Raji (cell line): ENCODE data around the gene CDH13.

ENCODE experiments used
- POLR2A ChIP-seq: IDR thresholded peaks from 2 replicates; pipeline ENCODE4 v1.6.1; 2011; ENCODE audit warnings: low read depth, low read length, control low read depth; ENCODE audit not compliant: insufficient read depth

CDH13 gene

DNA sequence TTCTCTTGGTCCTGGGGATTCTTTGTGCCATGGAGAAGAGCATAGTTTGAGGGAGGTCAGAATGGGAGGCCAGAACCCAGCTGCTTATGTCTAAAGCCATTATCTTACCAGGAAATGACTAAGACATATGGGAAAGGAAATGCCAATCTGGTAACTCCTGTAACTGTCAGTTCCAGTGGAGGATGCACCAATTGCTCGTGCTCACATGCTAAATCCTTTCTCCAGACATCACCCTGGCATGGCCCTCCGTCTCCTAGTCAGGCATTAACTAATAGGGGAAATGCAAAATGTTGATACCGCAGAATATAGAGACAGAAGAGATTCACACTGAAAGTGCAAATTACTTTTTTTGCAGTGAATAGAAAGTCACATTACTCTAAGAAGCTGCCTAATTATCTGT lies 925.5 kb downstream of the CDH13 start:
- TF ChIP-seq POLR2A: no peak

DNA sequence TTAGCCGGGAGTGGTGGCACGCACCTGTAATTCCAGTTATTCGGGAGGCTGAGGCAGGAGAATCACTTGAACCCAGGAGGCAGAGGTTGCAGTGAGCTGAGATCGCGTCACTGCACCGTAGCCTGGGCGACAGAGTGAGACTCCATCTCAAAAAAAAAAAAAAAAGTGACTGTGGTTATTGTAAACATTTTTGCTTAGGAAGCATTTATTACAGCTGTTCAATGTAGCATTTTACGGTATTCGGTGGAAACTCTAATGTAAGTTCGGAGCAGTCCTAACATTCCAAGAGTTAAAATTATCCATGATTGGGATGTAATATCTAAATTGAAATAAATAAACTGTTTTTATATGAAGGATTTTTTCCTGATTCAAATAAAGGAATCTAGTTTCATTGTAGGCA lies 926.2 kb downstream of the CDH13 start:
- no peak for TF ChIP-seq POLR2A

DNA sequence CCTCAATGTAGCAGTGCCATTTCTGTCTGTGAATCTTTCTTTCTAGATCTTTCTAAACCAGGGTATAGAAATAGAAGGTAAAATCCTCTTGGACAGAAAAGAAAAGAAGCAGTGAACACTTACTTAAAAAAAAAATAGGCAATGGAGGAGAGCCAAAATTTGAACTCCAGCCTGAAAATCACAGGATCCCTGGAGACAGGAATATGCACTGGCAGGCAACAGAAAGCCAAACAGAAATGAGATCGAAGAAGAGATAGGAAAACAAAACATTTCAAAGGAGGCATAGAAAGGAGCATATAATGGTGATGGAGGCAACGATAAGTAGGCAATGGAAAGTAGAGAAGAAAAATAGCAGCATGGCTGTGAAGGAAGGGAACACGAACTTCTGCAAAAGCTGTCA lies 927.3 kb downstream of the CDH13 start:
- no peak for TF ChIP-seq POLR2A

DNA sequence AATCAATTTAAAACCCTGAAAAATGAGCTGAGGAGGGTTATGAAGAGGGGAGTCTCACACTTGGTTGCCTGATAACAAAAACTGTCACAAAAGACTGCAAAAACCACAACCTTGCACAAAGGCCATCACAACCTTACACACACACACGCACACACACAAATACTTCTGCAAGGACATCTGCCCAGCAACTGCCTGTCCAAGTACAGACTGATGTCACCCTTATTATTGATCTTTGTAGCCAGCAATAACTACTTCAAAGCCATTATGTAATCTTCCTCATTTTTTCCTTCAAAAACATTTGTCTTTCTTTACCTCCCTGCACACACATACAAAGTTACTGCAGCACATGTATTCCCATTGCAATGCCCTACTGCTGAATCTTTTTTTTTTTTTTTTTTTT lies 927.8 kb downstream of the CDH13 start:
- TF ChIP-seq POLR2A: no peak

- no peak for TF ChIP-seq POLR2A
Measured at GRCh38 chr16:83561876-83562275, 935.1 kb downstream of the CDH13 start.

GRCh38 chr16:83568345-83568744 lies 941.6 kb downstream of the CDH13 start:
- no peak for TF ChIP-seq POLR2A

- no peak for TF ChIP-seq POLR2A
Measured at GRCh38 chr16:83574388-83574787, 947.6 kb downstream of the CDH13 start.

DNA sequence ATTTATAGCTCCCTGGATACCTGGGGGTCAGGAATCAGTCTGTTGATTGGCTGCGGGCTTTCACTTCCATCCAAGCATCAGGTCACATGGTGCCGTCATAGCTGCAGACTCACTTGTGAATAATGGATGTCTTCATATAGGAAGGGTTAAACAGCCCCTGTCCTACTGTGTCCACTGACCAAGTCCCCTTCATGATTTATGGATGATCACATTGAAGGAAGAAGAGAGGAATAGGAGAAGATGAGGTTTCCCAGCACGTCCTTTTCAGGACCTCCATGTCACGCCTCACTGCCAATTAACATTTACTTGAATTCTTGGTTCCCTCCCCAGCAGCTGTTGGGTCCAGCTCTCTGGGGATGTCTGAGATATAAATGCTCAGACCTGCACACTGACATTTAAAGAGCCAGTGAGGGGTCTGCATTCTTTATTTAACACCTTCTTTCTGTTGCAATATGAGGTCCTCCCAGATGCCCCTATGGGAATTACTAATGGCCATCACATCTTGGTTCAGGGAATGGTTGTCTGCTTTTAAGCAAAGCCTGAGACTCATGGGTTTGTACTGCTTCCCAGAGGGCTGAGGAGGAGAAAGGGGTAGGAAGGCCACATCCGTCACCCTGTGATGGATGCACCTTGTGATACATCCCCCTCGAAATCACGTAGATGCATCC lies 950.4 kb downstream of the CDH13 start:
- TF ChIP-seq POLR2A: no peak

DNA sequence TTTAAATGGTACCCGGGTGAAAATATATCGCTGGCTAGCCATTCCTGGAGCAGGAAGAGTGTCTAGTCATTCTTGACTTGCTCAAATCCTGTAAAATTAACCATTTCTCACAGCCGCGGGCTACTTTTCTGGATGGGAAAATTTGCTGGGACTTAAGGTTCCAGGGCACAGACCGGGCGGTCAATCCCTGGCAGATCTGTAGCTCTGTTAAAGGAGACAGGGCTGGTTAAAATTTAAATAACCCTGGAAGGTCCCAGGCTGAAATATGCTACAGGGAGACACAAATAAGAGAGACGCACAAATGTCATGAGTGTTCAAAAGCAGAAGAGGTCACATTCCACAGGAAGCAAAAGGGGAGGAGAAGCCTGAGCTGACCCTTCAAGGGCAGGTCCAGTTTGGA lies 951.4 kb downstream of the CDH13 start:
- TF ChIP-seq POLR2A: no peak

DNA sequence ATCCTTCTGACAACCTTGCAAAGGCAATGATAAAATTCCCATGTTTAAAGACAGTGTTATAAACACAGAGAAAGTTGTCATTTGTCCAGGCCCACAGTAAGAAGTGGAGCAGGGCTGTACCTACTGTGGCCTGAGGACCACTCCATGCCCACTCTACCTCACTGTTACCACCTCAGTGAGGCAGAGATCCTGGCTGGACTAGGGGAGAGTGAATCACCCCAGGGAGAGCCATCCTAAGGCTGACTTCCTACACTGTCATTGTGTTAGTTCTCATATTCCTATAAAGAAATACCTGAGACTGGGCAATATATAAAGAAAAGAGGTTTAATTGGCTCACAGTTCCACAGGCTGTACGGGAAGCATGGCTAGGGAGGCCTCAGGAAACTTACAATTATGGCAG lies 952.3 kb downstream of the CDH13 start:
- TF ChIP-seq POLR2A: no peak

DNA sequence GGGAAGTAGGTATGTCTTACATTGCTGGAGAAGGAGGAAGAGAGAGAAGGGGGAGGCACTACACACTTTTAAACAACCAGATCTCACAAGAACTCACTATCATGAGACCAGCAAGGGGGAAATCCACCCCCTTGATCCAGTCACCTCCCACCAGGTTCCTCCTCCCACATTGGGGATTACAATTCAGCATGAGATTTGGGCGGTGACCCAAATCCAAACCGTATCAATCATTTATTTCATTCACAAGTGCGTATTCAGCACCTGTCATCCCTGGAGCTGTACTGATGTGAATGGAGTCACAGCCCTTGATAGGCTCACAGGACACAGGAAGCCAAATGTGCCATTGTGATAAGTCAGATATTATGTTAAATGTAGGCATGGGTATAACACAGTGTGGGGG lies 952.7 kb downstream of the CDH13 start:
- no peak for TF ChIP-seq POLR2A

- TF ChIP-seq POLR2A: no peak
Measured at GRCh38 chr16:83581082-83581481, 954.3 kb downstream of the CDH13 start.

DNA sequence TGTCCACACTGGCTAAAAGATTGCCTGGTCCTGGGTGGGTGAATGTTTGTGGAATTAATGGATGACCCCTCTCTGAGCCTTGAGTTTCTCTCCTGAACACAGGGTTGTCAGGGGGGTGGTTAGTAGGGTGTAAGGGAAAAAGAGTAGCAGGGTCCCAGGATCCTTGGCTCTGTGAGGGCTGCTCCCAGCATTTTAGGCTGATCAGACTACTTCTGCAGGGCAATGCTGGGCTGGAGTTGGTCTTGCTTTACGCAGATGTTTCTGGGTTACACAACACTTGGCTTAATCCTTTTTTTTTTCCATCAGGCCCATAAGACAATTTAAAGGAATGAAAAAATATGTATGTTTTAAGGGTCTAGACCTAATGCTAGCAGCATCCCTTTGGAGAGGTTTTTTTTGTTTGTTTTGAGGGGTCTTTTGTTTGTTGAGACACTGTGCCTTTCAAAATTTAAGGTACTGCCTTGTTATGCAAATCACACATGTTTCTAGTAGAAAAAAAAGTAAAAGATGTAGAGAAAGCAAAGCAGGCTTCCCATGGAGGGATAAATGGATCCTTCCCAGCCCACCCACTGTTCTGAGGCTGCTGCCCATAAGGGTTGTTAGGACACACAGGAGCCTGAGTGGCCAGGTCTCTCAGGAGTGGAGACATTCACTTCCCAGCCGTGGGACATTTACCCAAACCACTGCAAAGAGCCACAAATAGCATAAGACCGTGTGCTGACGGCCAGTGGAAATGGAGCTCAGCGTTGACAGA lies 955.4 kb downstream of the CDH13 start:
- no peak for TF ChIP-seq POLR2A

GRCh38 chr16:83586036-83586435 lies 959.3 kb downstream of the CDH13 start:
- no peak for TF ChIP-seq POLR2A

DNA sequence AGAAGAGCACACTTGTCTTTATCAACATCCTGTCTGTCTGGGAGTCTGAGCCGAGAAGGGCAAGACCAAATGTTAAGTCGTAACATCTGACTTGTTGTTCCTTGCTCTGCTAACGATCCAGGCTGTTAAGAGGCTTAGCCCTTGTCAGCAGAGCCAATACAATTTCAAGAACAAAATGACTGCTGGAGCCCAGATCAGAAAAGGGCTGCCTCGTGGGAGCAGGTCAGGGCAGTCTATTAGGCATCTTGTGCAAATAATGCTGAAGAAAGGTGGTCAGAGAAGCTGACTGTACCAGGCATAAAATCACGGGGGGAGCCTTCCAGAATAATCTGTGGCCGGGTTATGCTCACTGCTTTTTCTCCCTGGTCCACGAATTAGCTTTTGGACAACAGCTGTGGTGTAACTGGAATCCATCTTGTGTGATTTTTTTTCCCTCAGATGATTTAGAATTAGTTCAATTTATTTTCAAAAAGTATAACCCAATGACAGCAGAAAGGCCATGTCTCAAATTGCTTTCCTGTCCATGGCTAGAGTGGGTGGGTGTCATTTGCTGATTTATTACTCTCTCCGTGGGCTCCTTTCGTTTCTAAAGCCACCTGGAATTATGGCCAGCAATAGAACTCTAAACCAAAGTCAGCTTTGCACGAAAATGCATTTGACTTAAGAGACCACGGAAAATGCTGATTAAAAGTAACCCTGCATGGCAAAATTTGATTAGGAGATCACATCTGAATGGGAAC lies 959.9 kb downstream of the CDH13 start:
- no peak for TF ChIP-seq POLR2A

GRCh38 chr16:83587201-83587600 lies 960.4 kb downstream of the CDH13 start:
- TF ChIP-seq POLR2A: no peak
